Karpas-422 (cell line): ENCODE results near the gene CNIH3. TPM values are rescaled to one million over a fixed set of nuclear protein-coding genes. Genes with fewer than 3 reads are reported as not detected.

Experiments used
- DNase-seq: peaks from one replicate; pipeline ENCODE4 v3.0.0-alpha.2; 2015
- H2AFZ ChIP-seq: fragments of 200-600 bp; sonication (generic); 2 replicates; pipeline ENCODE4 v1.6.1; 2014; ENCODE audit warnings: antibody characterized with exemption, low read length, mixed read lengths
- H3K27ac ChIP-seq: fragments of 200-600 bp; sonication (generic); 2 replicates; pipeline ENCODE4 v1.5.1; 2014; ENCODE audit warnings: mild to moderate bottlenecking, low read length, moderate library complexity
- H3K27me3 ChIP-seq: fragments of 200-600 bp; sonication (generic); 2 replicates; pipeline ENCODE4 v1.6.1; 2014; ENCODE audit warnings: low read length, mixed read lengths
- H3K36me3 ChIP-seq: fragments of 200-600 bp; sonication (generic); 2 replicates; pipeline ENCODE4 v1.6.1; 2014; ENCODE audit warnings: low read length, mixed read lengths; ENCODE audit not compliant: insufficient read depth
- H3K4me1 ChIP-seq: fragments of 200-600 bp; sonication (generic); 2 replicates; pipeline ENCODE4 v1.6.1; 2014; ENCODE audit warnings: mild to moderate bottlenecking, low read length, mixed read lengths
- H3K4me2 ChIP-seq: fragments of 200-600 bp; sonication (generic); 2 replicates; pipeline ENCODE4 v1.6.1; 2014; ENCODE audit warnings: low read length, low read depth, mild to moderate bottlenecking; ENCODE audit not compliant: poor library complexity, severe bottlenecking
- H3K4me3 ChIP-seq: fragments of 200-600 bp; sonication (generic); 2 replicates; pipeline ENCODE4 v1.5.1; 2014; ENCODE audit warnings: mild to moderate bottlenecking, antibody characterized with exemption, low read length, mixed read lengths
- H3K79me2 ChIP-seq: fragments of 200-600 bp; sonication (generic); 2 replicates; pipeline ENCODE4 v1.6.1; 2014; ENCODE audit warnings: mild to moderate bottlenecking, low read length, mixed read lengths
- H3K9ac ChIP-seq: fragments of 200-600 bp; sonication (generic); 2 replicates; pipeline ENCODE4 v1.6.0; 2014; ENCODE audit warnings: low read length
- H3K9me2 ChIP-seq: fragments of 200-600 bp; sonication (generic), shearing (Covaris generic); replicated peaks from 2 replicates; pipeline ENCODE4 v1.6.0; 2014; ENCODE audit warnings: mild to moderate bottlenecking, low read length, moderate library complexity; ENCODE audit not compliant: insufficient read depth
- H3K9me3 ChIP-seq: fragments of 300-700, 200-600 bp; sonication (generic); 2 replicates; pipeline ENCODE4 v1.6.1; 2014; ENCODE audit warnings: low read length, mixed read lengths
- H4K20me1 ChIP-seq: fragments of 200-600 bp; sonication (generic); 2 replicates; pipeline ENCODE4 v1.6.1; 2014; ENCODE audit warnings: mild to moderate bottlenecking, antibody characterized with exemption, low read length, low read depth; ENCODE audit not compliant: insufficient read depth
- total RNA-seq: library from RNA; depleted of rRNA; stranded (reverse); fragments of >200 nt; shearing (Covaris generic); gene quantifications from 2 replicates; pipeline ENCODE4 v1.2.3, GENCODE V29; 2014; ENCODE audit warnings: low replicate concordance

The CNIH3 gene
- total RNA-seq, 1 experiment from 2014 or later: 4.7 TPM

DNA sequence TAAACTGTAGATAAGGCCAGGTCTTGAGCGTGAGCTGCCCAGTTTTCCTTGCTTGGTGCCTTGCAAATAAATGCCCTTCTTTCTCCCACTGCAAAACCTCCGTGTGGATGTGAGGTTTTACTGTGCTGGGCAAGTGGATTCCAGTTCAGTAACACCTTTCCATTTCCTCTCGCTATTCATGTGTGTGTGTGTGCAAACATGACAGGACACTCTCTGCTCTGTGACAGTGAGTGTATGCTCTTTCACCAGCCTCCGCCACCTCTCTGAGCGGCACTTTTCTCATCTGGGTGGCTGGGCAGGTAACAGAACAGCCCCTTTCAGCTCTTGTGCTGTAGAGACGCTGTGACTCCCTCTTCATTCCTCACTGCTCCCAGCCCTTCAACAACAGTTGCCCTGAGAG, 23.9 kb downstream of the CNIH3 start:
- Histone ChIP-seq H3K9ac (no peak overlapping the region), H3K27ac (no peak overlapping the region), H3K27me3 (no peaks in the 10 kb centered on the region), H3K79me2 (no peaks in the 10 kb centered on the region), H2AFZ (no peak overlapping the region), H3K4me1 (no peaks in the 10 kb centered on the region), H3K9me3 (no peaks in the 10 kb centered on the region), H3K36me3 (no peaks in the 10 kb centered on the region), H3K4me3 (no peak overlapping the region), H4K20me1 (no peaks in the 10 kb centered on the region), H3K4me2 (no peak overlapping the region), H3K9me2 (no peaks in the 10 kb centered on the region)
- DNase-seq: no peak

- H3K4me2 ChIP-seq: no peak overlapping the region
Observed at GRCh38 chr1:224640587-224640986, 24.5 kb downstream of the CNIH3 start.

GRCh38 chr1:224641030-224641429, 24.9 kb downstream of the CNIH3 start:
- Histone ChIP-seq H3K36me3 (no peaks in the 10 kb centered on the region), H4K20me1 (no peaks in the 10 kb centered on the region), H3K4me1 (no peaks in the 10 kb centered on the region), H3K79me2 (no peaks in the 10 kb centered on the region), H2AFZ (no peak overlapping the region), H3K9me3 (no peaks in the 10 kb centered on the region), H3K27ac (no peak overlapping the region), H3K4me3 (no peak overlapping the region), H3K27me3 (no peaks in the 10 kb centered on the region), H3K9ac (no peak overlapping the region), H3K4me2 (no peak overlapping the region), H3K9me2 (no peaks in the 10 kb centered on the region)
- DNase-seq: no peak

More at GRCh38 chr1:224640587-224640986, 24.5 kb downstream of the CNIH3 start:
- Histone ChIP-seq H3K4me1 (no peaks in the 10 kb centered on the region), H3K27me3 (no peaks in the 10 kb centered on the region), H3K9me2 (no peaks in the 10 kb centered on the region), H2AFZ (no peak overlapping the region), H3K4me3 (no peak overlapping the region), H3K36me3 (no peaks in the 10 kb centered on the region), H3K9ac (no peak overlapping the region), H3K9me3 (no peaks in the 10 kb centered on the region), H3K27ac (no peak overlapping the region), H3K79me2 (no peaks in the 10 kb centered on the region), H4K20me1 (no peaks in the 10 kb centered on the region)
- no peak for DNase-seq

DNA sequence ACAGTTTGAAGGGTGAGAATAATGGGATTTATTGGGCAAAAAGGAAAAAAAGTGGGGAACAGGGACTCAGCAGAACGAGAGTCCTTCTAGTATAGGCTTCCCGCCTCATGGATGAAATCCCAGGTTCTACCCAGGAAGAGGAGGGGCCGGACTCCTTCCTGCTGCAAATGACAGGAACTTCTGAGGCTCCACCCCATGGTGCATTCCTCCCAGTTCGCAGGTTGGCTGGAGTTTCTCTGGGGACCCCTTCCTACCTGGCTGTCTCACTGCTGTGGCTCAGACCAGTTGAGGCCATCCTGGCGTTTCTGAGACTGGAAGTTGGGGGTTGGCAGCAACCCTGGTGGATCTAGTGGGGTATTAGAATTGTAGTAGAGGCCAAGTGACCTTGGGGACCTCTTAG, 27.5 kb downstream of the CNIH3 start:
- DNase-seq: no peak
- H3K27me3 ChIP-seq: no peaks in the 10 kb centered on the region
- no peak overlapping the region for H3K9ac ChIP-seq
- H3K9me3 ChIP-seq: no peaks in the 10 kb centered on the region
- no peaks in the 10 kb centered on the region for H3K9me2 ChIP-seq
- no peak overlapping the region for H2AFZ ChIP-seq
- H3K4me3 ChIP-seq: no peak overlapping the region
- no peaks in the 10 kb centered on the region for H3K36me3 ChIP-seq
- H3K4me1 ChIP-seq: no peaks in the 10 kb centered on the region
- H3K4me2 ChIP-seq: no peak overlapping the region
- no peaks in the 10 kb centered on the region for H3K79me2 ChIP-seq
- H4K20me1 ChIP-seq: no peaks in the 10 kb centered on the region
- no peak overlapping the region for H3K27ac ChIP-seq

DNA sequence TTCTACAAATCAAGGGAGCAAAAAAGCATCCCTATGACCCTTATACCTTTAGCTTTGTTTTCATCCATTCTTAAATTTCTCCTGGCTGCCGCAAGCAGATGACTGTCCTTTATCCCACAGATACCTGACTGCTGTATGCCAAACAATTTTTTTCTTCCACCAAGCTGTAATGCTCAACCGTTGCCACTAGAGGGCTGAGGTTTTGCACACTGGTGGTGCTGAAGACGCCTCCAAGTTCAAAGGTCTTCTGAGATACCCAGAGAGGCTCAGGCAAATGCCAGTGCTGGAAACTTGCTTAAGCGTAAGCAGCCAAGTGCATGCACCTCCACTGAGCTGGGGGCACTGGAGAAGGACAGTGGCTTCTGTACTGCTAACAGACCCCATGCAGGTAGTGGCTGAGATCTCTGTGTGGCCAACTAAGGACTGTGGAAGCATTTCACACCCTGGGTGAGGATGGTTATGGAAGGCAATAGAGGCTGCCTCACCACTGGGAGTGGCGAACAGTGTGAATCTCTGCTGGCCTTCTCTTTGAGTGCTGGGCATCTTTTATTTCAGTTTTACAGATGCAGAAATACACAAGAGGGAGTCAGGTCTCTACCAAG, 28.5 kb downstream of the CNIH3 start:
- Histone ChIP-seq H3K9me3 (no peaks in the 10 kb centered on the region), H3K9me2 (no peaks in the 10 kb centered on the region), H3K4me3 (no peak overlapping the region), H3K4me1 (no peaks in the 10 kb centered on the region), H3K4me2 (no peak overlapping the region), H3K9ac (no peak overlapping the region), H3K27ac (no peak overlapping the region), H3K79me2 (no peaks in the 10 kb centered on the region), H4K20me1 (no peaks in the 10 kb centered on the region), H3K27me3 (no peaks in the 10 kb centered on the region), H3K36me3 (no peaks in the 10 kb centered on the region), H2AFZ (no peak overlapping the region)
- peak; percentile 78 for DNase-seq

DNA sequence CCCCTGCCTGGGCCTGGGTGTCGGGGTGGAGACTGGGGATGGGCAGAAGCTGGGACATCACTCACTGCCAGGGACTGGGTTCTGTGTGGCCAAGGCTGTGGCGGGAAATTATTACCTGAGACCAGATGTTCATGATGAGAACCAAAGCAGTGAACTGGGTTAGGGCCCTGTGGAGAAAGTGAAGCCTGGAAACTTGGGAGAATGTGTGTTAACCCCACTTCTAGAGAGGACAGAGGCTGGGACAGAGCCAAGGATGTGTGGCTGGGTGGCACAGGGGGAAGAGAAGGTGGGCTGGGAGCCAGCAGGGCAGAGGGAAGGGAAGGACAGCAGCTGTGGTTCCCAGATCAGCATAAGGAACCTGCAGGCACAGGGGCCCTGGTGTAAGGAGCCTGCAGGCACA, 31.3 kb downstream of the CNIH3 start:
- no peaks in the 10 kb centered on the region for H3K4me1 ChIP-seq
- no peaks in the 10 kb centered on the region for H3K27me3 ChIP-seq
- no peak overlapping the region for H3K9ac ChIP-seq
- H3K79me2 ChIP-seq: no peaks in the 10 kb centered on the region
- H2AFZ ChIP-seq: no peak overlapping the region
- DNase-seq: no peak
- no peaks in the 10 kb centered on the region for H3K36me3 ChIP-seq
- H3K9me2 ChIP-seq: no peaks in the 10 kb centered on the region
- H3K27ac ChIP-seq: no peak overlapping the region
- H3K4me3 ChIP-seq: no peak overlapping the region
- H3K9me3 ChIP-seq: no peaks in the 10 kb centered on the region
- no peak overlapping the region for H3K4me2 ChIP-seq
- no peaks in the 10 kb centered on the region for H4K20me1 ChIP-seq

GRCh38 chr1:224650290-224650689, 34.2 kb downstream of the CNIH3 start:
- H2AFZ ChIP-seq: no peak overlapping the region
- no peak overlapping the region for H3K27ac ChIP-seq
- no peaks in the 10 kb centered on the region for H3K27me3 ChIP-seq
- no peak overlapping the region for H3K4me3 ChIP-seq
- H3K9me3 ChIP-seq: no peaks in the 10 kb centered on the region
- H3K79me2 ChIP-seq: no peaks in the 10 kb centered on the region
- no peaks in the 10 kb centered on the region for H3K4me1 ChIP-seq
- no peaks in the 10 kb centered on the region for H3K9me2 ChIP-seq
- no peak overlapping the region for H3K9ac ChIP-seq
- H3K4me2 ChIP-seq: no peak overlapping the region
- no peaks in the 10 kb centered on the region for H4K20me1 ChIP-seq
- no peak for DNase-seq
- H3K36me3 ChIP-seq: no peaks in the 10 kb centered on the region

GRCh38 chr1:224651188-224651587, 35.1 kb downstream of the CNIH3 start:
- Histone ChIP-seq H3K4me3 (no peak overlapping the region), H3K4me1 (no peaks in the 10 kb centered on the region), H3K27ac (no peak overlapping the region), H3K36me3 (no peaks in the 10 kb centered on the region), H3K79me2 (no peaks in the 10 kb centered on the region), H2AFZ (no peak overlapping the region), H3K9me3 (no peaks in the 10 kb centered on the region), H3K4me2 (no peak overlapping the region), H3K27me3 (no peaks in the 10 kb centered on the region), H3K9me2 (no peaks in the 10 kb centered on the region), H3K9ac (no peak overlapping the region), H4K20me1 (no peaks in the 10 kb centered on the region)
- no peak for DNase-seq

DNA sequence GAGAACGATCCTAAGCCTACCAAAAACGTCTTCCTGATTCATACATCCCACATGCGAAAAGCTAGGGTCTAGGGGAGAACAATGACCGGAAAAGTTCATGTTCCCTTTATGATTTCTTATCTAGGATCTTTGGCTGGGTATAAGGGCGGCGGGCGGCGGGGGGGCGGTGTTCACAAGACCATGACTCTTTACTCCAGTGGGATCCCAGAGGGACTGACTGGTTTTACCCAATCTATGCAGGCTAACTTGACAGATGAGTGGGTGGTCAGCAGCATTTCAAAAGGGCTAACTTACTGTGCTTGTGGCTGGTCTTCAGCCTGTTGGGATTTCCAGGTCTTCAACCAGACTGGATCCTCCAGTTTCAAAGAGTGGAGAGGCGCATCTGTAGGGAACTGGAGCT, 40.3 kb downstream of the CNIH3 start:
- Histone ChIP-seq H4K20me1 (no peaks in the 10 kb centered on the region), H3K4me2 (no peak overlapping the region), H3K79me2 (no peaks in the 10 kb centered on the region), H3K9me2 (no peaks in the 10 kb centered on the region), H2AFZ (no peak overlapping the region), H3K27ac (no peak overlapping the region), H3K4me3 (no peak overlapping the region), H3K9ac (no peak overlapping the region), H3K36me3 (no peaks in the 10 kb centered on the region), H3K27me3 (no peaks in the 10 kb centered on the region), H3K4me1 (no peaks in the 10 kb centered on the region), H3K9me3 (no peaks in the 10 kb centered on the region)
- no peak for DNase-seq
